ENCODE measurements around the gene CHST15. TPM values are rescaled to one million over a fixed set of nuclear protein-coding genes. Genes with fewer than 3 reads are reported as not detected.

CHST15 gene
- total RNA-seq, 1 donor from 2014 or later, result 43.8 TPM

DNA sequence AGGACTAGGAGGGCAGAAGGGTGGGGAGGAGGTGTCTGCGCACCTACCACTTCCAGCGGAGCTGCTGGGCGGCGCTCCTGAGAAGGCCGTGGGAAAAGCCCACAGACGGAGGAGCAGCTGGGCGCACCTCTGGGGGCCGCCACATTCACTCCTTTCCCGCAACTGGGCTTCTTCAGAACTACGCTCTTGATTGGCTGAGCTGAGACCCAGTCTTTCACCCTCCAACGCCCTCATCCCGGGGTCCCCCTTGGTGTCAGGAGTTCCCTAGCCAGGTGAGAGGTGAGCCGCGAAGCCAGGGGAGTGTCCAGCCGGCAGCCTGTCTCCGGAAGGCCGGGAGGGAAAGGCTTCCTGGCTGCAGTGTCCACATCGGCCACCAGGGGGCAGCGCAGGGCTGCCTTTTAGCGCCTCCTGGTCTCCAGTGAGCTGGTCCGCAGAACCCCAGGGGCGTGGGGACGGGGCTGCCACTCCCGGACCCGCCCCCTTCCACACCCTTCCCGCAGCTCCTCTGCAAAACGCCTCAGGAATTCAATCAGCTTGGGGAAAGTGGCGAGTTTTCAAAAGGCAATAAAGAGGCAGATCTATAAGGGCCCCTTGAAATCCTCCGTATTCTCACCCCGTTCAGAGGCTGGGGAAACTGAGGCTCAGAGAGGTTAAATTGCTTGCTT, 98.8 kb downstream of the CHST15 start:
- H3K4me3 Mint-ChIP-seq (ENCODE audit: unreplicated experiment), result peak overlapping the region; percentile 71
- H3K9me3 Mint-ChIP-seq (ENCODE audit: low read depth), result no peaks in the 10 kb centered on the region
- H3K27me3 Mint-ChIP-seq (ENCODE audit: low read depth), result peaks cover 21% of the 10 kb centered on the region

DNA sequence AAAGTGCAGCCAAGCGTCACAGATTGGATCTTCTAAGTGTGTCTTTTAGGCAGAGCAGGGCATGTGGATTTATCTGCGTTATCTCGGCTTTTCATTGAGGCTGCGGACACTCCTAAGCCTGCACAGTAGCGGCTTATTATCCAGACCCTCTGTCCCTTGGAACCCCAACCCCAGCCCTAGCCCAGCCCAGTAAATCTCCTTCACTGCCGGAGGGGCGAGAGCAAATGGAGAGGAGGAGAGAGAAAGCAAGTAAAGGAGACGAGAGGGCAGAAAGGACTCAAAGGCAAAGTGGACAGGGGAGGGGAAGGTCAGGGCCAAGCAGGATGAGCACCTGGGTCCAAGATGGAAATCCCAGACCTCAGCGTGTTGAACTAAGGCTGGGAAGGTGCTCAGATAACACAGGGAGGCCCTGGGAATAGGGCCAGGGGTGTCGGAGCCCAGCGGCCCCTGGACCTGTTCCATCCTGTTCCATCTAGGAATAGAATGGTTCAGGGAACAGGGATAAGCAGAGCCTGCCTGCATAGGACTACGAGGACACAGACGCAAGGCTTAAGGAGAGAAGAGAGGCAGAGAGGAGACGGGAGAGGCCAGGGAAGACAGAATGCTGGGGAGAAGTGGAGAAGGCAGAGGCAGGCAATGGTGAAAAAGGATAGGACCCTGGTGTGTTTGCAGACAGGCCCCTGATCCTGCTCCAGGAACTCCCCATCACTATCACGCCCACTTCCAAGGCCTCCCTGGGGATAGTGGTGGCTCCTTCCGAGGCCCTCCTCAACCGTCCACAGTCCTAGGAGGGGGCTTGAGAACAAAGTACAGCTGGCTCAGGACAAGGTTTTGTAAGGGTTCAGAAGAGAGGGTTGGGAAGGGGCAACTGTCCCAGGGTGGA, 99.6 kb downstream of the CHST15 start:
- H3K27ac Mint-ChIP-seq (ENCODE audit: unreplicated experiment), result no peak overlapping the region
- peaks cover 47% of the 10 kb centered on the region for H3K4me1 Mint-ChIP-seq (ENCODE audit: low read depth)
- no peaks in the 10 kb centered on the region for H3K9me3 Mint-ChIP-seq (ENCODE audit: low read depth)
- H3K27me3 Mint-ChIP-seq (ENCODE audit: low read depth), result peaks cover 29% of the 10 kb centered on the region
- H3K4me3 Mint-ChIP-seq (ENCODE audit: unreplicated experiment), result no peak overlapping the region
- peak; percentile 42 for DNase-seq (ENCODE audit: low spot score)
- TF ChIP-seq, protein P1, sequence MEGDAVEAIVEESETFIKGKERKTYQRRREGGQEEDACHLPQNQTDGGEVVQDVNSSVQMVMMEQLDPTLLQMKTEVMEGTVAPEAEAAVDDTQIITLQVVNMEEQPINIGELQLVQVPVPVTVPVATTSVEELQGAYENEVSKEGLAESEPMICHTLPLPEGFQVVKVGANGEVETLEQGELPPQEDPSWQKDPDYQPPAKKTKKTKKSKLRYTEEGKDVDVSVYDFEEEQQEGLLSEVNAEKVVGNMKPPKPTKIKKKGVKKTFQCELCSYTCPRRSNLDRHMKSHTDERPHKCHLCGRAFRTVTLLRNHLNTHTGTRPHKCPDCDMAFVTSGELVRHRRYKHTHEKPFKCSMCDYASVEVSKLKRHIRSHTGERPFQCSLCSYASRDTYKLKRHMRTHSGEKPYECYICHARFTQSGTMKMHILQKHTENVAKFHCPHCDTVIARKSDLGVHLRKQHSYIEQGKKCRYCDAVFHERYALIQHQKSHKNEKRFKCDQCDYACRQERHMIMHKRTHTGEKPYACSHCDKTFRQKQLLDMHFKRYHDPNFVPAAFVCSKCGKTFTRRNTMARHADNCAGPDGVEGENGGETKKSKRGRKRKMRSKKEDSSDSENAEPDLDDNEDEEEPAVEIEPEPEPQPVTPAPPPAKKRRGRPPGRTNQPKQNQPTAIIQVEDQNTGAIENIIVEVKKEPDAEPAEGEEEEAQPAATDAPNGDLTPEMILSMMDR (IDR thresholded peaks at IDR 0.05), result no peak
- peaks cover 2% of the 10 kb centered on the region for H3K36me3 Mint-ChIP-seq (ENCODE audit: low read depth)

More for the DNA sequence above, 98.8 kb downstream of the CHST15 start:
- H3K36me3 Mint-ChIP-seq (ENCODE audit: low read depth), result peaks cover 3% of the 10 kb centered on the region
- peak; percentile 95 for DNase-seq (ENCODE audit: low spot score)
- TF ChIP-seq, protein P1 (IDR thresholded peaks at IDR 0.05), result peak; percentile 99
- peaks cover 52% of the 10 kb centered on the region for H3K4me1 Mint-ChIP-seq (ENCODE audit: low read depth)
- H3K27ac Mint-ChIP-seq (ENCODE audit: unreplicated experiment), result peak overlapping the region; percentile 96

DNA sequence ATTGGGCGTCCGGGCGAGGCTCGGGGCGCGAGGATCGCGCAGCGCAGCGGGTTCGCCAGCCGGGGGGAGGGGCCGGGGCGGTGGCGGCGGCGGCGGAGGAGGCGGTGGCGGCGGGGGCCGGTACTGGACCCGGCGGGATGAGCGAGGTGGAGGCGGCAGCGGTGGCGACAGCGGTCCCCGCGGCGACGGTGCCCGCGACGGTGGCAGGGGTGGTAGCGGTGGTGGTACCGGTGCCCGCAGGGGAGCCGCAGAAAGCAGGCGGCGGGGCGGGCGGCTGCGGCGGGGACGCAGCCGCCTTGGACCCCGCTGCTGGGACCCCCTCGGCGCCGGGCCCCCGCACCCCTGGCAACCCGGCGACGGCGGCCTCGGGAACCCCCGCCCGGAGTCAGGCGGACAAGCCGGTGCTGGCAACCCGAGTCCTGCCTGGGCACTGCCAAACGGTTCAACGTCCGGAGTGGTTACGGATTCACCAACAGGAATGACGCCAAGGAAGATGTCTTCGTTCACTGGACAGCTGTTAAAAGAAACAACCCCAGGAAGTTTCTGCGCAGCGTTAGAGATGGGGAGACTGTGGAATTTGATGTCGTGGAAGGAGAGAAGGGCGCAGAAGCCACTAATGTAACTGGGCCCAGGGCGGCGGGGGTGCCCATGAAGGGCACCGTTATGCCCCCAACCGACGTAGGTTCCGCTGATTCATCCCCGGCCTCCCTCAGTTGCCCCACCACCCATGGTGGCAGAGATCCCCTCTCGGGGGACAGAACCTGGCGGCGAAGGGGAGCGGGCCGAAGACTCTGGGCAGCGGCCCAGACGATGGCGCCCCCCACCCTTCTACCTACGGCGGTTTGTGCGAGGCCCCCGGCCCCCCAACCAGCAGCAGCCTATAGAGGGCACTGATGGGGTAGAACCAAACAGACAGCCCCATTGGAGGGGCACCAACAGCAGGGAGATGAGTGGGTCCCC, 101.5 kb downstream of the CHST15 start:
- DNase-seq (ENCODE audit: low spot score), result peak; percentile 80
- H3K27ac Mint-ChIP-seq (ENCODE audit: unreplicated experiment), result no peak overlapping the region
- TF ChIP-seq, protein P1 (IDR thresholded peaks at IDR 0.05), result no peak
- peaks cover 2% of the 10 kb centered on the region for H3K36me3 Mint-ChIP-seq (ENCODE audit: low read depth)
- no peaks in the 10 kb centered on the region for H3K9me3 Mint-ChIP-seq (ENCODE audit: low read depth)
- H3K4me1 Mint-ChIP-seq (ENCODE audit: low read depth), result peaks cover 29% of the 10 kb centered on the region
- H3K4me3 Mint-ChIP-seq (ENCODE audit: unreplicated experiment), result peak overlapping the region; percentile 48
- H3K27me3 Mint-ChIP-seq (ENCODE audit: low read depth), result peaks cover 30% of the 10 kb centered on the region

DNA sequence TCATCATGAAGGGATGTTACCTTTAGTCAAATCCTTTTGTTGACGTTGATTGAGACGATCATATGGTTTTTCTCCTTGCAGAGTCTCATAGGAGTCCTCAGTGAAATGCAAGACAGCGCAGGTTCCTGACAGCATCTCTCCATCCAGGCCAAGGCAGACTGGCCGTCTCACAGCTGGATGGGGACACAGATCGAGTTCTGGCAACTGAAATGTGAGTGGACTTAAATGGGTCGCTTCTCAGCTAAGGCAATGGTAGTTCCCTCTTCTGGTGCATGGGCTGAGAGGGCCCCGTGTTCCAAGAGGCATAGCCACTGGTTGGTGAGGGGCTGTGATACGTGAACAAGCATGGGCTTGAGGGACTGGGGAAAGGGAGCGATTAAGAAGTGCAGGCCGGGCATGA, 102.5 kb downstream of the CHST15 start:
- peaks cover 32% of the 10 kb centered on the region for H3K27me3 Mint-ChIP-seq (ENCODE audit: low read depth)
- H3K4me1 Mint-ChIP-seq (ENCODE audit: low read depth), result peaks cover 21% of the 10 kb centered on the region
- H3K27ac Mint-ChIP-seq (ENCODE audit: unreplicated experiment), result no peak overlapping the region
- TF ChIP-seq, protein P1 (IDR thresholded peaks at IDR 0.05), result no peak
- H3K4me3 Mint-ChIP-seq (ENCODE audit: unreplicated experiment), result peak overlapping the region; percentile 48
- H3K9me3 Mint-ChIP-seq (ENCODE audit: low read depth), result peaks cover under 1% of the 10 kb centered on the region
- DNase-seq (ENCODE audit: low spot score), result no peak
- peaks cover 2% of the 10 kb centered on the region for H3K36me3 Mint-ChIP-seq (ENCODE audit: low read depth)

All from chondrocyte (in vitro differentiated cells).